HEK293 (cell line): ENCODE measurements around the gene YDJC.

Source experiments
- TCF7L2 ChIP-seq: IDR thresholded peaks from 2 replicates; pipeline ENCODE4 v1.6.1; 2011; ENCODE audit warnings: low read depth, mild to moderate bottlenecking, inconsistent platforms, low read length, moderate library complexity, borderline replicate concordance
- YY1 ChIP-seq: fragments of 450-650 bp; formaldehyde crosslinking; IDR thresholded peaks from 2 replicates; pipeline ENCODE4 v1.5.1; 2018; ENCODE audit warnings: missing biosample characterization, missing genetic modification characterization
- ZBTB1 ChIP-seq: fragments of 450-650 bp; formaldehyde crosslinking; IDR thresholded peaks from 2 replicates; pipeline ENCODE4 v1.5.1; 2016; ENCODE audit warnings: missing biosample characterization, missing genetic modification characterization
- ZBTB8A ChIP-seq: fragments of 450-650 bp; formaldehyde crosslinking; IDR thresholded peaks from 2 replicates; pipeline ENCODE4 v1.5.1; 2016; ENCODE audit warnings: missing biosample characterization, missing genetic modification characterization
- ZIC2 ChIP-seq: fragments of 450-650 bp; formaldehyde crosslinking; IDR thresholded peaks from 2 replicates; pipeline ENCODE4 v1.5.1; 2016; ENCODE audit warnings: missing biosample characterization, missing genetic modification characterization
- ZNF138 ChIP-seq: fragments of 450-650 bp; formaldehyde crosslinking; IDR thresholded peaks from 2 replicates; pipeline ENCODE4 v1.5.1; 2016; ENCODE audit warnings: missing biosample characterization, missing genetic modification characterization, borderline replicate concordance
- ZNF280C ChIP-seq: fragments of 450-650 bp; formaldehyde crosslinking; IDR thresholded peaks from 2 replicates; pipeline ENCODE4 v1.5.1; 2016; ENCODE audit warnings: missing biosample characterization, missing genetic modification characterization
- ZNF292 ChIP-seq: fragments of 450-650 bp; formaldehyde crosslinking; IDR thresholded peaks from 2 replicates; pipeline ENCODE4 v1.5.1; 2016; ENCODE audit warnings: low read depth, missing biosample characterization, missing genetic modification characterization, borderline replicate concordance
- ZNF76 ChIP-seq: fragments of 450-650 bp; formaldehyde crosslinking; IDR thresholded peaks from 2 replicates; pipeline ENCODE4; 2016; ENCODE audit warnings: low read depth, missing biosample characterization, missing genetic modification characterization, borderline replicate concordance
- TF ChIP-seq, protein P1 (sequence below): fragments of 450-650 bp; formaldehyde crosslinking; IDR thresholded peaks from 2 replicates; pipeline ENCODE4 v1.5.1; 2016; ENCODE audit warnings: missing biosample characterization, missing genetic modification characterization
- TF ChIP-seq, protein P2 (sequence below): fragments of 450-650 bp; formaldehyde crosslinking; IDR thresholded peaks from 2 replicates; pipeline ENCODE4 v1.5.1; 2016; ENCODE audit warnings: missing biosample characterization, missing genetic modification characterization
- TF ChIP-seq, protein P3 (sequence below): fragments of 450-650 bp; formaldehyde crosslinking; IDR thresholded peaks from 2 replicates; pipeline ENCODE4 v1.5.1; 2016; ENCODE audit warnings: missing biosample characterization, missing genetic modification characterization

GRCh38 chr22:21621025-21621424, 8.8 kb downstream of the YDJC start:
- TF ChIP-seq, protein P1, sequence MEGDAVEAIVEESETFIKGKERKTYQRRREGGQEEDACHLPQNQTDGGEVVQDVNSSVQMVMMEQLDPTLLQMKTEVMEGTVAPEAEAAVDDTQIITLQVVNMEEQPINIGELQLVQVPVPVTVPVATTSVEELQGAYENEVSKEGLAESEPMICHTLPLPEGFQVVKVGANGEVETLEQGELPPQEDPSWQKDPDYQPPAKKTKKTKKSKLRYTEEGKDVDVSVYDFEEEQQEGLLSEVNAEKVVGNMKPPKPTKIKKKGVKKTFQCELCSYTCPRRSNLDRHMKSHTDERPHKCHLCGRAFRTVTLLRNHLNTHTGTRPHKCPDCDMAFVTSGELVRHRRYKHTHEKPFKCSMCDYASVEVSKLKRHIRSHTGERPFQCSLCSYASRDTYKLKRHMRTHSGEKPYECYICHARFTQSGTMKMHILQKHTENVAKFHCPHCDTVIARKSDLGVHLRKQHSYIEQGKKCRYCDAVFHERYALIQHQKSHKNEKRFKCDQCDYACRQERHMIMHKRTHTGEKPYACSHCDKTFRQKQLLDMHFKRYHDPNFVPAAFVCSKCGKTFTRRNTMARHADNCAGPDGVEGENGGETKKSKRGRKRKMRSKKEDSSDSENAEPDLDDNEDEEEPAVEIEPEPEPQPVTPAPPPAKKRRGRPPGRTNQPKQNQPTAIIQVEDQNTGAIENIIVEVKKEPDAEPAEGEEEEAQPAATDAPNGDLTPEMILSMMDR (tag by site-specific recombination) = no peak
- TF ChIP-seq ZNF292 (tag by site-specific recombination) = no peak
- no peak for TF ChIP-seq ZNF280C
- no peak for TF ChIP-seq ZIC2
- TF ChIP-seq TCF7L2 = no peak
- TF ChIP-seq, protein P2, sequence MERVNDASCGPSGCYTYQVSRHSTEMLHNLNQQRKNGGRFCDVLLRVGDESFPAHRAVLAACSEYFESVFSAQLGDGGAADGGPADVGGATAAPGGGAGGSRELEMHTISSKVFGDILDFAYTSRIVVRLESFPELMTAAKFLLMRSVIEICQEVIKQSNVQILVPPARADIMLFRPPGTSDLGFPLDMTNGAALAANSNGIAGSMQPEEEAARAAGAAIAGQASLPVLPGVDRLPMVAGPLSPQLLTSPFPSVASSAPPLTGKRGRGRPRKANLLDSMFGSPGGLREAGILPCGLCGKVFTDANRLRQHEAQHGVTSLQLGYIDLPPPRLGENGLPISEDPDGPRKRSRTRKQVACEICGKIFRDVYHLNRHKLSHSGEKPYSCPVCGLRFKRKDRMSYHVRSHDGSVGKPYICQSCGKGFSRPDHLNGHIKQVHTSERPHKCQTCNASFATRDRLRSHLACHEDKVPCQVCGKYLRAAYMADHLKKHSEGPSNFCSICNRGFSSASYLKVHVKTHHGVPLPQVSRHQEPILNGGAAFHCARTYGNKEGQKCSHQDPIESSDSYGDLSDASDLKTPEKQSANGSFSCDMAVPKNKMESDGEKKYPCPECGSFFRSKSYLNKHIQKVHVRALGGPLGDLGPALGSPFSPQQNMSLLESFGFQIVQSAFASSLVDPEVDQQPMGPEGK (tag by site-specific recombination) = no peak
- TF ChIP-seq ZNF76 = no peak
- no peak for TF ChIP-seq YY1 (tag by site-specific recombination)
- TF ChIP-seq ZBTB8A (tag by site-specific recombination) = no peak
- TF ChIP-seq ZNF138 (tag by site-specific recombination) = no peak
- TF ChIP-seq, protein P3, sequence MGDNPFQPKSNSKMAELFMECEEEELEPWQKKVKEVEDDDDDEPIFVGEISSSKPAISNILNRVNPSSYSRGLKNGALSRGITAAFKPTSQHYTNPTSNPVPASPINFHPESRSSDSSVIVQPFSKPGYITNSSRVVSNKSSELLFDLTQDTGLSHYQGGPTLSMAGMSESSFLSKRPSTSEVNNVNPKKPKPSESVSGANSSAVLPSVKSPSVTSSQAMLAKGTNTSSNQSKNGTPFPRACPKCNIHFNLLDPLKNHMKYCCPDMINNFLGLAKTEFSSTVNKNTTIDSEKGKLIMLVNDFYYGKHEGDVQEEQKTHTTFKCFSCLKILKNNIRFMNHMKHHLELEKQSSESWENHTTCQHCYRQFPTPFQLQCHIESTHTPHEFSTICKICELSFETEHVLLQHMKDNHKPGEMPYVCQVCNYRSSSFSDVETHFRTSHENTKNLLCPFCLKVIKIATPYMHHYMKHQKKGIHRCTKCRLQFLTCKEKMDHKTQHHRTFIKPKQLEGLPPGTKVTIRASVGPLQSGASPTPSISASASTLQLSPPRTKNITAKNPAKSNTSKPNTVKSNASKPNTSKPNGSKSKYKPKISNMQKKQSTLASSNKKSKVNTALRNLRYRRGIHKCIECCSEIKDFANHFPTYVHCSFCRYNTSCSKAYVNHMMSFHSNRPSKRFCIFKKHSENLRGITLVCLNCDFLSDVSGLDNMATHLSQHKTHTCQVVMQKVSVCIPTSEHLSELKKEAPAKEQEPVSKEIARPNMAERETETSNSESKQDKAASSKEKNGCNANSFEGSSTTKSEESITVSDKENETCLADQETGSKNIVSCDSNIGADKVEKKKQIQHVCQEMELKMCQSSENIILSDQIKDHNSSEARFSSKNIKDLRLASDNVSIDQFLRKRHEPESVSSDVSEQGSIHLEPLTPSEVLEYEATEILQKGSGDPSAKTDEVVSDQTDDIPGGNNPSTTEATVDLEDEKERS (tag by site-specific recombination) = no peak
- TF ChIP-seq ZBTB1 (tag by site-specific recombination) = no peak
